Measurements from ENCODE around the gene CTSO. TPM values are rescaled to one million over a fixed set of nuclear protein-coding genes. Genes with fewer than 3 reads are reported as not detected.

CTSO gene
- total RNA-seq, 1 experiment from 2014 or later, result 0.81 TPM

GRCh38 chr4:155931634-155932033 lies 22.0 kb downstream of the CTSO start:
- Histone ChIP-seq H2BK15ac (ENCODE audit: low read depth, low read length) (no peak overlapping the region), H4K8ac (replicated peaks; ENCODE audit: insufficient read length, low read depth, low read length) (no peak overlapping the region), H4K91ac (ENCODE audit: insufficient read length, low read depth, low read length) (no peak overlapping the region), H3K79me2 (ENCODE audit: insufficient read depth, low read length) (no peaks in the 10 kb centered on the region), H2AFZ (ENCODE audit: low read length) (no peak overlapping the region), H4K5ac (ENCODE audit: insufficient read length, low read depth, low read length) (no peak overlapping the region), H3K18ac (ENCODE audit: insufficient read length, low read depth, low read length) (no peak overlapping the region), H3K4ac (ENCODE audit: low read depth, low read length) (no peak overlapping the region), H4K20me1 (ENCODE audit: control insufficient read depth, insufficient read depth, insufficient read length) (no peaks in the 10 kb centered on the region), H2BK12ac (ENCODE audit: insufficient read length, low read depth, low read length) (no peak overlapping the region), H3K4me1 (ENCODE audit: insufficient read depth, low read length) (no peaks in the 10 kb centered on the region), H2AK5ac (ENCODE audit: insufficient read length, low read length) (no peak overlapping the region), H3K23me2 (ENCODE audit: insufficient read length, low read depth, low read length, poor library complexity, severe bottlenecking) (no peaks in the 10 kb centered on the region), H3K79me1 (ENCODE audit: insufficient read depth, low read depth, low read length, poor library complexity, severe bottlenecking) (no peaks in the 10 kb centered on the region), H3K4me2 (ENCODE audit: insufficient read depth, insufficient read length, low read length) (no peak overlapping the region), H3K9me3 (ENCODE audit: control insufficient read depth, low read depth, low read length) (no peaks in the 10 kb centered on the region), H3K27ac (ENCODE audit: insufficient read length, low read depth, low read length) (no peak overlapping the region), H3K14ac (ENCODE audit: insufficient read depth, low read length) (no peak overlapping the region), H3K9ac (ENCODE audit: extremely low read depth, insufficient read length, low read length) (no peak overlapping the region), H3T11ph (ENCODE audit: low read length) (no peak overlapping the region), H2BK5ac (ENCODE audit: insufficient read length, low read length) (no peak overlapping the region), H3K27me3 (ENCODE audit: insufficient read depth, low read length) (no peaks in the 10 kb centered on the region), H3K56ac (ENCODE audit: insufficient read length, low read depth, low read length) (no peak overlapping the region), H2BK20ac (ENCODE audit: low read depth, low read length, poor library complexity, severe bottlenecking) (no peak overlapping the region), H2BK120ac (ENCODE audit: low read depth, low read length, poor library complexity, severe bottlenecking) (no peak overlapping the region), H3K23ac (ENCODE audit: insufficient read length, low read depth, low read length) (no peak overlapping the region)
- no peaks in the 10 kb centered on the region for H3K4me1 Mint-ChIP-seq
- no CpG with 5 or more reads among the region's 4 CpGs for WGBS (ENCODE audit: extremely low coverage, insufficient read length, low lambda C conversion rate)
- no peak for TF ChIP-seq CTCF (conservative IDR thresholded peaks at IDR 0.05)
- no peak for DNase-seq
- peaks cover 4 to 38% (median 18%) of the 10 kb centered on the region in 3 experiments; a peak in 5 of 7 replicates for H3K36me3 Mint-ChIP-seq (ENCODE audit: insufficient read depth in 1 of 3, low read depth in 3 of 3)
- no peak overlapping the region for H3K4me3 Mint-ChIP-seq
- no peaks in the 10 kb centered on the region for H3K27me3 Mint-ChIP-seq (ENCODE audit: low read depth)
- H3K9me3 Mint-ChIP-seq, result peaks cover 28 to 32% of the 10 kb centered on the region in 2 experiments
- no peak overlapping the region for H3K27ac Mint-ChIP-seq

All from H9 (cell line).